Measurements from ENCODE around the gene SUN5. TPM values are rescaled to one million over a fixed set of nuclear protein-coding genes. Genes with fewer than 3 reads are reported as not detected.

The SUN5 gene
- total and polyA plus RNA-seq, 8 donors = not detected

DNA sequence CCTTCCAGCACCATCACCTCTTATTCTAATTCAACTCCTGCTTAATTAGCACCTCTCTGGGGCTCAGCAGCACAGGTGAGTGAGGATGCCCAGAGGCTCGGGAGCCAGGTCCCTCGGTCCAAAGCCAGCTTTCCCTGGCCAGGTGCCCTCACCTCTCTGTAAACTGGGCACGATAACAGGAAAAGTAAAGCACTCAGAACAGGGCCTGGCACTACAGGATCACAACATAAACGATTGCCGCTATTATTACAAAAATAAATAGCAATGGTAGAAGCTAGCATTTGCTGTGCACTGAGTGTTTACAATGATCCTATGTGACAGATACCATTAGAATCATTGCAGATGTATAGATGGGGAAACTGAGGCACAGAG, 5.9 kb upstream of the SUN5 start:
- intact Hi-C loops (cut with DNase I) = no loop called here
- ATAC-seq (no peak), DNase-seq (no peak), FAIRE-seq (no peak)
- TF ChIP-seq, protein P1, sequence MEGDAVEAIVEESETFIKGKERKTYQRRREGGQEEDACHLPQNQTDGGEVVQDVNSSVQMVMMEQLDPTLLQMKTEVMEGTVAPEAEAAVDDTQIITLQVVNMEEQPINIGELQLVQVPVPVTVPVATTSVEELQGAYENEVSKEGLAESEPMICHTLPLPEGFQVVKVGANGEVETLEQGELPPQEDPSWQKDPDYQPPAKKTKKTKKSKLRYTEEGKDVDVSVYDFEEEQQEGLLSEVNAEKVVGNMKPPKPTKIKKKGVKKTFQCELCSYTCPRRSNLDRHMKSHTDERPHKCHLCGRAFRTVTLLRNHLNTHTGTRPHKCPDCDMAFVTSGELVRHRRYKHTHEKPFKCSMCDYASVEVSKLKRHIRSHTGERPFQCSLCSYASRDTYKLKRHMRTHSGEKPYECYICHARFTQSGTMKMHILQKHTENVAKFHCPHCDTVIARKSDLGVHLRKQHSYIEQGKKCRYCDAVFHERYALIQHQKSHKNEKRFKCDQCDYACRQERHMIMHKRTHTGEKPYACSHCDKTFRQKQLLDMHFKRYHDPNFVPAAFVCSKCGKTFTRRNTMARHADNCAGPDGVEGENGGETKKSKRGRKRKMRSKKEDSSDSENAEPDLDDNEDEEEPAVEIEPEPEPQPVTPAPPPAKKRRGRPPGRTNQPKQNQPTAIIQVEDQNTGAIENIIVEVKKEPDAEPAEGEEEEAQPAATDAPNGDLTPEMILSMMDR (IDR thresholded peaks at IDR 0.05) = no peak
- Histone ChIP-seq H3K9me3 (no peaks in the 10 kb centered on the region), H3K27ac (no peak overlapping the region), H3K27me3 (peaks cover 0 to 4% (median 0%) of the 10 kb centered on the region in 4 donors), H3K36me3 (no peaks in the 10 kb centered on the region), H3K4me1 (no peaks in the 10 kb centered on the region), H3K4me3 (no peak overlapping the region)
- 46% methylated on average over 5 of the region's 5 CpGs for WGBS, 2 donors

DNA sequence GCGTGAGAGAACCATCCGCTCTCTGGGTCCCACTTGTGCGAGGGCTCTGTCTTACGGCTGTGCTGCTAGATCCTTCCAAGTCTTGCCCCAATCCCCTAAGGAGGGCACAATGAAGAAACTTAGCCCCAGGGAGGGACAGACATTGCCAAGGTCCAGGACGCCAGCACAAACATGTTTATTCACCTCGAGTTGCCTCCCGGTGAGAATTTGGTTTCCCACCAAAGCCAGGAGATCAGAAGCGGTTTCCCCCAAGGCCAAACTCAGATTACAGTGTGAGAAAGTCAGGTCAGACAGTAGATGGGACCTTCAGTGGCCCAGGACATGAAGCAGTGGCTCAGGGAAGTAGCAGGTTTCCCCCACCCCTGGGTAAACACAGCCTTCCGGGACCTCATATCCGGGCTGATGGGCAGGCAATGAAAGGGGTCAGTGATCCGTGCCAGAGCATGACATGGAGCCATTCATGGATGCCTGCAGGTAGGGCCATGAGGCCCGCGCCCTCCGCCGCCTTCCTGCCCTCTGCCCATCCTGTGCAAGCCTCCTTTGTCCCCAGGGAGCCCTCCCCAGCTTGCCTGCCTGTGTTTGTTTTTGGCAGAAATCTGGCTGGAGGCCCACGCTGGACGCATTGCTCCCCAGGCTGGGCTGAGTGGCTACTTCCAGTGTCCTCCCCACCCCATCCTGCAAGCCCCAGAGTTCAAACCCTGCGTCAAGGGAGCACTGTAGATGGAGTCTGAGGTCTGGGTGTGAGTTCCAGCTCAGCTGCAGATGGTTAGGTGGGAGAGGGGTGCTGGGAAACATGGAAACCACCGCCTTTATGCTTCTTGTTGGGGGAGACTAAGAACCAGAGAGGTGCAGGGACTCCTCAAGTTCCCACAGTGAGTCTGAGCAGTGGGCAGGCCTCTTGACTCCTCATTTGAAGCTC, 5.2 kb upstream of the SUN5 start:
- no peaks in the 10 kb centered on the region for H3K4me1 ChIP-seq
- H3K9me3 ChIP-seq = no peaks in the 10 kb centered on the region
- no peak for FAIRE-seq
- TF ChIP-seq, protein P1 (IDR thresholded peaks at IDR 0.05) = no peak
- H3K4me3 ChIP-seq = no peak overlapping the region
- 35 to 37% methylated on average over 19 of the region's 19 CpGs for WGBS, 2 donors
- peaks cover 0 to 4% (median 0%) of the 10 kb centered on the region in 4 donors for H3K27me3 ChIP-seq
- peak in 1 of 4 donors; percentile 34 for ATAC-seq
- no peak for DNase-seq
- no peak overlapping the region for H3K27ac ChIP-seq
- intact Hi-C loops (cut with DNase I) = no loop called here
- no peaks in the 10 kb centered on the region for H3K36me3 ChIP-seq

DNA sequence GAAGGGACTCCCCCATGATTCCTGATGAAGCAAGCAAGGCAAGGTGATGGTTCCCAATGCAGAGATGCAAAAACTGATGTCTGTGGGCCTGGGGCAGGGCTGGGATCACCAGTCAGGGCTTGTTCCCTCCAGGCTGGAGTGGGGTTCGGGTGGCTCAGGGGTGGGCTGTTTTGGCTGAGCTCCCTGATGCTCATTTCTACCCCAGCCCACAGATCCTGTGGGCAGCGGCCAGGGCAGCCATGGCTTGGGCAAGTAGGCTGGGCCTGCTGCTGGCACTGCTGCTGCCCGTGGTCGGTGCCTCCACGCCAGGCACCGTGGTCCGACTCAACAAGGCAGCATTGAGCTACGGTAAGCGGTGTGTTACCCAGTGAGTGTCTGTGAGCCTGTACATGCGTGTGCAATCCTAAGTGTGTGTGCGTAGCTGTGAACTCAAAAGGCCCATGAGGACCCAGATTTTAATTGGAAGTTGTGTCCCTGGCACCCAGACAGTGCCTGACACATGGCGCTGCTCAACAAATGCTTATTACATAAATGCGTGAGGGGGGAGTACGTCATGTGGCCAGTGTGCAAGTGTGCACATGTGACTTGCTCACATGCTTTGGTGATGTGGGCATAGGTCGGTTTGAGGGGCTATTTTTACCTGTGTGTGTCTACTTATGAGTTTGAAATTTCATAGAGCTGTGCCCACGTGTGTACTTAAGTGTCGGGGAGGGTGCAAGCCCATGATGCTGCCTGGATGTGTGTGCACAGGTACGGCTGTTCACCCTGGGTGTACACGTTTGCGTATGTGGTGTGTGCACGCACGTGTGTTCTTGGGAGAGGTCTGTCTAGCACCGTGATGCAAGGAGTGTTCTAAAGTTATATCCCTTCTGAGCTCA, 4.3 kb upstream of the SUN5 start:
- WGBS, 2 donors = 69 to 78% methylated on average over 23 of the region's 23 CpGs
- DNase-seq (no peak), ATAC-seq (no peak)

DNA sequence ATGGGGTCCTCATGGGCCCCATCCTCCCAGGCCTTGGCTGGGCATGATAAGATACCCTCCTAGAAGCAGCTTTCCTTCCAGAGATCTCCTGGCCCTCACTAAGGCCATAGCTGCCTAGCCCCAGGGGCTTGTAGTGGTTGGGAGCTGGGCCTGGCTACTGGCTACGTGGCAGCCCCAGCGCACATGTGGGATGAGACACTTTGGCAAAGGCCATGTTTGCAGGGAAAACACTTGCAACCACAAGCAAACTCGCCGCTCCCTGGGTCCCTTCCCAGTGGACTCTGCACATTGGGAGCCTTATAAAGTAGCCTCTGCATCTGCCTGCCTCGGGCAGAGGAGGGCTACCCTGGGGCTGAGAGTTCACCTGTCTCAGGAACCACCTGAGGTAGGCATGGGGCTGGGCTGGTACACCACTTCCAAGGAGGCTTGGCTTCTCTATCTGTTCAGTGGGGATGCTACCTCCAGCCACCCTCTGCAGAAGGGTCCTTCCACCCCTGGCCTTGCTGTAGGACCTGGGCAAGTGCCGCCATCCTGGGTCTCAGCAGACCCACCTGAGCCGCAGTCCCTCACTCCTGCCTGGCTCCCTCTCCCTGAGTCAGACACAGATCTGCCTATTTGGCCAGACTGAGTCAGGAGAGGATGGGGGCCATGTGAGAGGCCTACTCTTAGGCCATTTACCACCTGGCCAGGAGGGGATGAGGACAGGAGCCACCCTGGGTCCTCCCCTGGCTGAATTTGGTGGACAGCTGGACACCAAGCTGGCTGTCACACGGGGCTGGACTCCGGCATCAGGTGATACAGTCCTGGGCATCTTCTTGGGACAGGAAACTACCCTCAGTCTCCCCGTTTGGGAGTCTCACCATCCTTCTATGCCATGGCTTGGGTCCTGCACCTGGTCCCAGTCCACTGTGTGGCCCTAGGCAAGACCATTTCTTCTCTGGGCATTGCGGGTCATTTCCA, 3.4 kb upstream of the SUN5 start, which contains the start of gene BPIFB2:
TSS of gene BPIFB2 (plus strand) at position 329 of the 960 bp plus-strand sequence. CDS start 871 bp downstream, outside the sequence.
- Histone ChIP-seq H3K36me3 (no peaks in the 10 kb centered on the region), H3K4me1 (no peaks in the 10 kb centered on the region), H3K27me3 (no peaks in the 10 kb centered on the region), H3K4me3 (no peak within 1 kb of the TSS), H3K9me3 (no peaks in the 10 kb centered on the region), H3K27ac (no peak within 1 kb of the TSS)
- TF ChIP-seq, protein P1 (IDR thresholded peaks at IDR 0.05) = no peak
- DNase-seq (no peak), ATAC-seq (no peak), FAIRE-seq (no peak)
- WGBS, 2 donors = 77 to 84% methylated on average over 11 of the region's 11 CpGs
- intact Hi-C loops (cut with DNase I) = no loop called here

More for the DNA sequence above, 4.3 kb upstream of the SUN5 start:
- no peak for FAIRE-seq
- H3K27ac ChIP-seq = no peak overlapping the region
- peaks cover 0 to 4% (median 0%) of the 10 kb centered on the region in 4 donors for H3K27me3 ChIP-seq
- no peaks in the 10 kb centered on the region for H3K36me3 ChIP-seq
- no peak overlapping the region for H3K4me3 ChIP-seq
- H3K4me1 ChIP-seq = no peaks in the 10 kb centered on the region
- TF ChIP-seq, protein P1 (IDR thresholded peaks at IDR 0.05) = no peak
- no peaks in the 10 kb centered on the region for H3K9me3 ChIP-seq
- intact Hi-C loops (cut with DNase I) = no loop called here
